NCI-H2107 treated with DMSO at 0.1 percent for 48 hours (cell line): ENCODE measurements around the gene EPPIN.

ENCODE experiments used
- DNase-seq: peaks from one replicate; lab custom pipeline; 2025; ENCODE audit not compliant: unreplicated experiment; lab: John Stamatoyannopoulos, UW

The EPPIN gene

GRCh38 chr20:45539382-45539781, 7.8 kb downstream of the EPPIN start, which contains the start of gene WFDC6:
Gene WFDC6, minus strand, starts transcription at chr20:45539482. Its CDS starts 75 bp downstream, at chr20:45539407.
- no peak for DNase-seq

- DNase-seq, result no peak
Observed at GRCh38 chr20:45538209-45538799, 8.9 kb downstream of the EPPIN start.

GRCh38 chr20:45527294-45527693, 19.9 kb downstream of the EPPIN start:
- DNase-seq, result no peak

GRCh38 chr20:45523821-45524220, 23.4 kb downstream of the EPPIN start:
- no peak for DNase-seq

GRCh38 chr20:45518282-45518681, 28.9 kb downstream of the EPPIN start:
- no peak for DNase-seq

GRCh38 chr20:45515147-45515913, 31.9 kb downstream of the EPPIN start, which contains the start of gene SPINT3:
Gene SPINT3, minus strand, starts transcription at chr20:45515622. Its CDS starts 14 bp downstream, at chr20:45515608.
- DNase-seq, result no peak

- DNase-seq, result no peak
Observed at GRCh38 chr20:45510242-45510862, 36.8 kb downstream of the EPPIN start.

- no peak for DNase-seq
Observed at GRCh38 chr20:45509091-45509490, 38.1 kb downstream of the EPPIN start.

GRCh38 chr20:45508068-45508886, 38.9 kb downstream of the EPPIN start:
- no peak for DNase-seq

GRCh38 chr20:45507011-45507820, 40.0 kb downstream of the EPPIN start:
- DNase-seq, result no peak

GRCh38 chr20:45506398-45506797, 40.8 kb downstream of the EPPIN start:
- DNase-seq, result no peak

- no peak for DNase-seq
Observed at GRCh38 chr20:45503403-45503802, 43.8 kb downstream of the EPPIN start.

GRCh38 chr20:45502561-45502960, 44.6 kb downstream of the EPPIN start:
- DNase-seq, result no peak

- DNase-seq, result no peak
Observed at GRCh38 chr20:45501600-45501999, 45.6 kb downstream of the EPPIN start.

- no peak for DNase-seq
Observed at GRCh38 chr20:45500022-45500421, 47.2 kb downstream of the EPPIN start.

GRCh38 chr20:45497971-45498494, 49.2 kb downstream of the EPPIN start:
- DNase-seq, result no peak

GRCh38 chr20:45496166-45496565, 51.0 kb downstream of the EPPIN start:
- no peak for DNase-seq

- no peak for DNase-seq
Observed at GRCh38 chr20:45495501-45495941, 51.7 kb downstream of the EPPIN start.
